Measurements from ENCODE around the gene SPTBN2. TPM values are rescaled to one million over a fixed set of nuclear protein-coding genes. Genes with fewer than 3 reads are reported as not detected.

Gene SPTBN2
- total RNA-seq, 1 experiment from 2014 or later = 37.6 TPM

DNA sequence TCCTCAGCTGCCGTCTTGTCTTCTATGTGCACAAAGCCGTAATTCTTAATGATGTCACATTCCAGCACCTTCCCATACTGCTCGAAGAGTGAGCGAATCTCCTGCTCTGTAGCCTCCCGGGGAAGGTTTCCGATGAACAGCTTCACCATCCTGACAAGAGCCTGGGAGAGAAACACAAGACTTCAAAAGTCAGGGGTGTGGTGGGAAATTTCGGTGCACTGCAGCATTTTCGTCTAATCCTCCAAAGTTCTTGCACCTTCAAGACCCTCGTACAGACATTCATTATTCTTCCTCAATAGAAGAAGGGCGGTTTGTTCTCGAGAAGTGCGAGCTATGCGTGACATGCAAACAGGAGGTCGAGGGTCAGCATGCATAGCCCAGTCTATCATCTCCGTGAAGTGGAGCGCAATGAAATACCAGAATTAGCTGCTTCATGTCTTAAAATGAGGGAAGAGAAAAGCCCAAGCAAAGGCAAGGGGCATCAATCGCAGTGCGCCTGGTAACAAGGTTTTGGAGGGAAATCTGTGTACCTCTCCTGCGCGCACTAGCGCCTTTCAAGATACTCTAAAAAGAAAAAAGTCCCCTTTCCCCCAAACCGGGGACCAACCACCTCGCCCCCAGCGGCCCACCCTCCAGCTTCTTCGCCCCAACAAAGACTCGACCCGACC, 52.0 kb downstream of the SPTBN2 start:
- H3K9me3 Mint-ChIP-seq (ENCODE audit: unreplicated experiment) = no peaks in the 10 kb centered on the region
- H3K4me1 ChIP-seq = peaks cover 21% of the 10 kb centered on the region
- H3K4me3 Mint-ChIP-seq (ENCODE audit: unreplicated experiment) = peak overlapping the region; percentile 94
- intact Hi-C loops (cut with micrococcal nuclease; ENCODE audit: unreplicated experiment) = loop anchor here (1.0 to 5.0 kb wide), 3 partner anchors 39 to 155 kb away; partner anchors contain the start of genes ACTN3, RBM4 and ZDHHC24
- H3K36me3 Mint-ChIP-seq (ENCODE audit: insufficient read depth, unreplicated experiment) = peaks cover 57% of the 10 kb centered on the region
- no peaks in the 10 kb centered on the region for H3K27me3 ChIP-seq (replicated peaks; ENCODE audit: control insufficient read depth, insufficient read depth, low read length)
- no peak for DNase-seq
- no TSS peak for BruUV-seq (replicated peaks)
- H3K9me3 ChIP-seq = no peaks in the 10 kb centered on the region
- TF ChIP-seq, protein P1, sequence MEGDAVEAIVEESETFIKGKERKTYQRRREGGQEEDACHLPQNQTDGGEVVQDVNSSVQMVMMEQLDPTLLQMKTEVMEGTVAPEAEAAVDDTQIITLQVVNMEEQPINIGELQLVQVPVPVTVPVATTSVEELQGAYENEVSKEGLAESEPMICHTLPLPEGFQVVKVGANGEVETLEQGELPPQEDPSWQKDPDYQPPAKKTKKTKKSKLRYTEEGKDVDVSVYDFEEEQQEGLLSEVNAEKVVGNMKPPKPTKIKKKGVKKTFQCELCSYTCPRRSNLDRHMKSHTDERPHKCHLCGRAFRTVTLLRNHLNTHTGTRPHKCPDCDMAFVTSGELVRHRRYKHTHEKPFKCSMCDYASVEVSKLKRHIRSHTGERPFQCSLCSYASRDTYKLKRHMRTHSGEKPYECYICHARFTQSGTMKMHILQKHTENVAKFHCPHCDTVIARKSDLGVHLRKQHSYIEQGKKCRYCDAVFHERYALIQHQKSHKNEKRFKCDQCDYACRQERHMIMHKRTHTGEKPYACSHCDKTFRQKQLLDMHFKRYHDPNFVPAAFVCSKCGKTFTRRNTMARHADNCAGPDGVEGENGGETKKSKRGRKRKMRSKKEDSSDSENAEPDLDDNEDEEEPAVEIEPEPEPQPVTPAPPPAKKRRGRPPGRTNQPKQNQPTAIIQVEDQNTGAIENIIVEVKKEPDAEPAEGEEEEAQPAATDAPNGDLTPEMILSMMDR (IDR thresholded peaks at IDR 0.05; ENCODE audit: insufficient read depth in 1 of 2, low read depth in 1 of 2, low read length in 1 of 2, severe bottlenecking in 1 of 2, unreplicated experiment in 1 of 2) = no peak
- POLR2A ChIA-PET = interaction anchor here (0.6 to 2.8 kb wide), 17 partner anchors 9 to 788 kb away, joined by 3 to 62 read pairs (median 5); partner anchors contain the start of genes CCDC87, CCS, DPP3 and MRPL11
- H3K36me3 ChIP-seq (ENCODE audit: control insufficient read depth, insufficient read depth, low read length) = peaks cover 4% of the 10 kb centered on the region; the same call in 1 of the 2 replicates
- H3K4me3 ChIP-seq (ENCODE audit: low read depth, low read length) = peak overlapping the region; percentile 71
- CTCF ChIA-PET = interaction anchor here (0.5 to 2.6 kb wide), 19 partner anchors 9 to 1988 kb away, joined by 3 to 43 read pairs (median 8); partner anchors contain the start of genes ACTN3, CCDC87, CCS and DPP3
- no peaks in the 10 kb centered on the region for H3K27me3 Mint-ChIP-seq (ENCODE audit: insufficient read depth, unreplicated experiment)
- H3K27ac Mint-ChIP-seq (ENCODE audit: unreplicated experiment) = peak overlapping the region; percentile 98
- peaks cover 16% of the 10 kb centered on the region for H3K4me1 Mint-ChIP-seq (ENCODE audit: low read depth, unreplicated experiment)

- Mint-ChIP-seq H3K36me3 (ENCODE audit: insufficient read depth, unreplicated experiment) (peaks cover 64% of the 10 kb centered on the region), H3K27ac (ENCODE audit: unreplicated experiment) (peak overlapping the region; percentile 98), H3K4me1 (ENCODE audit: low read depth, unreplicated experiment) (peaks cover 16% of the 10 kb centered on the region), H3K27me3 (ENCODE audit: insufficient read depth, unreplicated experiment) (no peaks in the 10 kb centered on the region), H3K4me3 (ENCODE audit: unreplicated experiment) (peak overlapping the region; percentile 94), H3K9me3 (ENCODE audit: unreplicated experiment) (no peaks in the 10 kb centered on the region)
- H3K36me3 ChIP-seq (ENCODE audit: control insufficient read depth, insufficient read depth, low read length) = peaks cover 4% of the 10 kb centered on the region; the same call in 1 of the 2 replicates
- TSS peak; percentile 36 for BruUV-seq (replicated peaks)
- H3K4me1 ChIP-seq = peaks cover 21% of the 10 kb centered on the region
- CTCF ChIA-PET = interaction anchor here (2.4 to 2.6 kb wide), 3 partner anchors 10 to 84 kb away, joined by 6 to 32 read pairs (median 14); partner anchors contain the start of genes CCDC87, CCS and RBM4
- H3K9me3 ChIP-seq = no peaks in the 10 kb centered on the region
- peak overlapping the region; percentile 71 for H3K4me3 ChIP-seq (ENCODE audit: low read depth, low read length)
- TF ChIP-seq, protein P1 (IDR thresholded peaks at IDR 0.05; ENCODE audit: insufficient read depth in 1 of 2, low read depth in 1 of 2, low read length in 1 of 2, severe bottlenecking in 1 of 2, unreplicated experiment in 1 of 2) = no peak
- DNase-seq = no peak
- POLR2A ChIA-PET = interaction anchor here (2.4 to 2.8 kb wide), 6 partner anchors 17 to 238 kb away, joined by 12 to 62 read pairs (median 30); partner anchors contain the start of genes DPP3, MRPL11, RBM14 and RBM4
- intact Hi-C loops (cut with micrococcal nuclease; ENCODE audit: unreplicated experiment) = loop anchor here (5.0 kb wide), 1 partner anchor 156 kb away; no protein-coding TSS in a partner anchor
- no peaks in the 10 kb centered on the region for H3K27me3 ChIP-seq (replicated peaks; ENCODE audit: control insufficient read depth, insufficient read depth, low read length)
Measured at GRCh38 chr11:66676282-66676919, 52.6 kb downstream of the SPTBN2 start.

- no TSS peak for BruUV-seq (replicated peaks)
- Histone ChIP-seq H3K4me3 (ENCODE audit: low read depth, low read length) (no peak overlapping the region), H3K9me3 (no peaks in the 10 kb centered on the region), H3K27me3 (replicated peaks; ENCODE audit: control insufficient read depth, insufficient read depth, low read length) (no peaks in the 10 kb centered on the region), H3K4me1 (peaks cover 21% of the 10 kb centered on the region), H3K36me3 (ENCODE audit: control insufficient read depth, insufficient read depth, low read length) (peaks cover 4% of the 10 kb centered on the region; the same call in 1 of the 2 replicates)
- intact Hi-C loops (cut with micrococcal nuclease; ENCODE audit: unreplicated experiment) = loop anchor here (5.0 kb wide), 1 partner anchor 157 kb away; no protein-coding TSS in a partner anchor
- DNase-seq = no peak
- H3K4me3 Mint-ChIP-seq (ENCODE audit: unreplicated experiment) = peak overlapping the region; percentile 5
- peaks cover 16% of the 10 kb centered on the region for H3K4me1 Mint-ChIP-seq (ENCODE audit: low read depth, unreplicated experiment)
- TF ChIP-seq, protein P1 (IDR thresholded peaks at IDR 0.05; ENCODE audit: insufficient read depth in 1 of 2, low read depth in 1 of 2, low read length in 1 of 2, severe bottlenecking in 1 of 2, unreplicated experiment in 1 of 2) = no peak
- H3K27me3 Mint-ChIP-seq (ENCODE audit: insufficient read depth, unreplicated experiment) = no peaks in the 10 kb centered on the region
- no peaks in the 10 kb centered on the region for H3K9me3 Mint-ChIP-seq (ENCODE audit: unreplicated experiment)
- peaks cover 77% of the 10 kb centered on the region for H3K36me3 Mint-ChIP-seq (ENCODE audit: insufficient read depth, unreplicated experiment)
- no peak overlapping the region for H3K27ac Mint-ChIP-seq (ENCODE audit: unreplicated experiment)
- ChIA-PET POLR2A (interaction anchor here (1.4 kb wide), 1 partner anchor 37 kb away, joined by 7 read pairs; the partner anchor contains the start of gene RBM4), CTCF (interaction anchor here (0.5 kb wide), 1 partner anchor 211 kb away, joined by 4 read pairs; no protein-coding TSS in a partner anchor)
Measured at GRCh38 chr11:66674964-66675602, 53.9 kb downstream of the SPTBN2 start.

Measured in Caco-2 (cell line).